Ovary (tissue), 3 donors: ENCODE measurements around the gene CFAP92.

ENCODE experiments used
- POLR2A ChIP-seq: fragments of 450-650 bp; IDR thresholded peaks from one replicate; pipeline ENCODE4 v1.6.1; 2017; ENCODE audit warnings: antibody characterized with exemption, mild to moderate bottlenecking, moderate library complexity
- TF ChIP-seq, protein P1 (sequence below), 3 donors: fragments of 450-650 bp in 2 of 3; fragments of 200-600 bp in 1 of 3; IDR thresholded peaks; one replicate each; pipeline versions ENCODE4 v1.5.1 to v1.8.0; 2016 to 2022; ENCODE audit warnings: antibody characterized with exemption in 3 of 3, mild to moderate bottlenecking in 1 of 3
- donor health status: DM: no; HTN: no; CAD: no.

DNA sequence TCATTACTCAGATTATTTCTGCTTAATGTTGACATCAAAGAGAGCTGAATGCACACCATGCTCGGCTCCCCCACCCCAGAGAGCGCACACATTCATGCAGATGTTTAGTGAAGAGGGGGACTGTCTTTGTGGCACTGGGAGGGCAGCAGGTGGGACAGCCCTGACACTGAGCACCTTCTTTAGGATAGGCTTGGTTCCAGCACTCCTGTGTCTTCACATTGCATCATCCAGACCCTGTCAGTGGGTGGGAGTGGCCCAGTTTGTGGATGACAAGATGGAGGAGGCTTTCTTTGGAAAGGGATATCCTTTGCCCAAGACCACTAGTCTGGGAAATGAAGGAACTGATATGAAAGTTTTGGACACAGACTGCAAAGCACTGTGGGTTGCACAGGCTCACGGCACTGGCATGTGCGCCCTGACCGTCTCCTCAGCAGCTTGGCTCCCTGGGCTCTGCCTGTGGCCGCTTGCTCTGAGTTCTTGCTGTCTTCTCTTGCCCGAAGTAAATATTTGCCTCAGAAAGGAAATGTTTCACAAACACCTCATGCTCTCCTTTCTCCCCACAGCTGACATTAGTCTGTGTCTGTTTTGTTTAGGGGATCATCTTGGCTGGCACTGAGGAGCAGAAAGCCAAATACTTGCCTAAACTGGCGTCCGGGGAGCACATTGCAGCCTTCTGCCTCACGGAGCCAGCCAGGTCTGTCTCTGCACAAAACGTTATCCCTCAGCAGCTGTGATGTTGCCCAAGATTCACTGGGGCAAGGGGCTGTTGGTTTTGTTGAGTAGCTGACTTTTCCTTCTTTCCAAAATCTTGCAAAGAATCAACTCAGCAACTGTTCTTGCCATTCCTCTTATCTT lies 97.8 kb downstream of the CFAP92 start:
- TF ChIP-seq POLR2A: no peak
- TF ChIP-seq, protein P1, sequence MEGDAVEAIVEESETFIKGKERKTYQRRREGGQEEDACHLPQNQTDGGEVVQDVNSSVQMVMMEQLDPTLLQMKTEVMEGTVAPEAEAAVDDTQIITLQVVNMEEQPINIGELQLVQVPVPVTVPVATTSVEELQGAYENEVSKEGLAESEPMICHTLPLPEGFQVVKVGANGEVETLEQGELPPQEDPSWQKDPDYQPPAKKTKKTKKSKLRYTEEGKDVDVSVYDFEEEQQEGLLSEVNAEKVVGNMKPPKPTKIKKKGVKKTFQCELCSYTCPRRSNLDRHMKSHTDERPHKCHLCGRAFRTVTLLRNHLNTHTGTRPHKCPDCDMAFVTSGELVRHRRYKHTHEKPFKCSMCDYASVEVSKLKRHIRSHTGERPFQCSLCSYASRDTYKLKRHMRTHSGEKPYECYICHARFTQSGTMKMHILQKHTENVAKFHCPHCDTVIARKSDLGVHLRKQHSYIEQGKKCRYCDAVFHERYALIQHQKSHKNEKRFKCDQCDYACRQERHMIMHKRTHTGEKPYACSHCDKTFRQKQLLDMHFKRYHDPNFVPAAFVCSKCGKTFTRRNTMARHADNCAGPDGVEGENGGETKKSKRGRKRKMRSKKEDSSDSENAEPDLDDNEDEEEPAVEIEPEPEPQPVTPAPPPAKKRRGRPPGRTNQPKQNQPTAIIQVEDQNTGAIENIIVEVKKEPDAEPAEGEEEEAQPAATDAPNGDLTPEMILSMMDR (IDR thresholded peaks at IDR 0.05): no peak
